Body of pancreas (tissue), 4 donors: ENCODE data around the gene KRTAP5-11. TPM values are rescaled to one million over a fixed set of nuclear protein-coding genes. Genes with fewer than 3 reads are reported as not detected.

Experiments
- ATAC-seq: fragments of 150-250 bp; one replicate; pipeline ENCODE4 v1.9.1; 2016
- DNase-seq, 4 donors: peaks; one replicate each; pipeline ENCODE4 v3.0.0-alpha.2; 2019
- H3K27ac ChIP-seq, 4 donors: fragments of 200-600 bp; sonication (generic); 1 replicate in 3 of 4; 2 replicates in 1 of 4; pipeline versions ENCODE4 v1.5.1 to v1.6.1; 2016 to 2019; ENCODE audit warnings: mild to moderate bottlenecking in 1 of 4, mixed read lengths in 1 of 4, moderate library complexity in 1 of 4
- H3K27me3 ChIP-seq, 2 donors: fragments of 200-600 bp; sonication (generic); one replicate each; pipeline ENCODE4 v1.6.0; 2016; ENCODE audit warnings: mild to moderate bottlenecking in 1 of 2
- H3K36me3 ChIP-seq, 2 donors: fragments of 200-600 bp; sonication (generic); replicated peaks in 1 of 2; 2 replicates each; pipeline ENCODE4 v1.5.1; 2016; ENCODE audit warnings: low read depth in 2 of 2; ENCODE audit not compliant: insufficient read depth in 1 of 2
- H3K4me1 ChIP-seq: fragments of 200-600 bp; sonication (generic); one replicate; pipeline ENCODE4 v1.6.0; 2016
- H3K4me3 ChIP-seq, 2 donors: fragments of 200-600 bp; sonication (generic); 1 replicate in 1 of 2; 2 replicates in 1 of 2; pipeline ENCODE4 v1.5.1; 2016 to 2019
- H3K9me3 ChIP-seq, 3 donors: fragments of 200-600 bp; sonication (generic); 1 replicate in 2 of 3; 2 replicates in 1 of 3; pipeline ENCODE4 v1.5.1; 2016
- CTCF ChIP-seq, 7 experiments: fragments of 450-650 bp in 4 of 7; fragments of 200-600 bp in 3 of 7; sonication (generic) in 3 of 7; IDR thresholded peaks; one replicate each; pipeline ENCODE4 v1.5.1; 2016 to 2019; ENCODE audit warnings: antibody characterized with exemption in 7 of 7
- POLR2A ChIP-seq, 3 donors: fragments of 450-650 bp; IDR thresholded peaks; one replicate each; pipeline ENCODE4 v1.6.1; 2016; ENCODE audit warnings: antibody characterized with exemption in 3 of 3, mild to moderate bottlenecking in 2 of 3
- WGBS, 2 donors: methylation state at CpG; one replicate each; pipeline ENCODE4 v1.1.5; 2017; 5-methylcytosine and 5-hydroxymethylcytosine counted together
- intact Hi-C: fragments of 100-400 bp; cut with DNase I; formaldehyde crosslinking; loops from one replicate; pipeline ENCODE4 v1.15.1; 2023
- total RNA-seq, 2 donors: library from RNA; depleted of rRNA; stranded (reverse); fragments of >200 nt; gene quantifications; one replicate each; pipeline ENCODE4 v1.1.0, GENCODE V29; 2016

The KRTAP5-11 gene
- total RNA-seq, 2 donors from 2014 or later = not detected

- H3K9me3 ChIP-seq = no peaks in the 10 kb centered on the region
- no peaks in the 10 kb centered on the region for H3K4me1 ChIP-seq
- no peak overlapping the region for H3K4me3 ChIP-seq
- DNase-seq = no peak
- 50 to 56% methylated on average over 1 of the region's 1 CpG for WGBS, 2 donors
- H3K36me3 ChIP-seq = no peaks in the 10 kb centered on the region
- intact Hi-C loops = no loop called here
- H3K27me3 ChIP-seq = no peaks in the 10 kb centered on the region
- ATAC-seq = no peak
- no peak overlapping the region for H3K27ac ChIP-seq
- TF ChIP-seq POLR2A (IDR thresholded peaks at IDR 0.05) = no peak
- no peak for TF ChIP-seq CTCF (IDR thresholded peaks at IDR 0.05)
These were observed 23.7 kb downstream of the KRTAP5-11 start for GRCh38 chr11:71558996-71559395.

- DNase-seq = no peak
- H3K27me3 ChIP-seq = no peaks in the 10 kb centered on the region
- H3K9me3 ChIP-seq = no peaks in the 10 kb centered on the region
These were observed 25.4 kb downstream of the KRTAP5-11 start for GRCh38 chr11:71557257-71557656.

GRCh38 chr11:71556018-71556417 is 26.7 kb downstream of the KRTAP5-11 start:
- TF ChIP-seq CTCF (IDR thresholded peaks at IDR 0.05) (no peak), POLR2A (IDR thresholded peaks at IDR 0.05) (no peak)
- Histone ChIP-seq H3K36me3 (no peaks in the 10 kb centered on the region), H3K4me1 (no peaks in the 10 kb centered on the region), H3K9me3 (no peaks in the 10 kb centered on the region), H3K27me3 (no peaks in the 10 kb centered on the region), H3K4me3 (no peak overlapping the region), H3K27ac (no peak overlapping the region)
- WGBS, 2 donors = 86 to 90% methylated on average over 4 of the region's 4 CpGs
- intact Hi-C loops = no loop called here
- ATAC-seq (no peak), DNase-seq (no peak)

More at GRCh38 chr11:71557257-71557656, 25.4 kb downstream of the KRTAP5-11 start:
- no peak overlapping the region for H3K4me3 ChIP-seq
- ATAC-seq = no peak
- intact Hi-C loops = no loop called here
- no peaks in the 10 kb centered on the region for H3K4me1 ChIP-seq
- TF ChIP-seq CTCF (IDR thresholded peaks at IDR 0.05) (no peak), POLR2A (IDR thresholded peaks at IDR 0.05) (no peak)
- H3K36me3 ChIP-seq = no peaks in the 10 kb centered on the region
- H3K27ac ChIP-seq = no peak overlapping the region

- Histone ChIP-seq H3K27ac (no peak overlapping the region), H3K9me3 (no peaks in the 10 kb centered on the region), H3K36me3 (no peaks in the 10 kb centered on the region), H3K27me3 (no peaks in the 10 kb centered on the region), H3K4me1 (no peaks in the 10 kb centered on the region), H3K4me3 (no peak overlapping the region)
- ATAC-seq (no peak), DNase-seq (no peak)
- TF ChIP-seq POLR2A (IDR thresholded peaks at IDR 0.05) (no peak), CTCF (IDR thresholded peaks at IDR 0.05) (no peak)
- 89 to 100% methylated on average over 2 to 11 of the region's 11 CpGs for WGBS, 2 donors
- intact Hi-C loops = no loop called here
These were observed 27.2 kb downstream of the KRTAP5-11 start for GRCh38 chr11:71555508-71555907.

GRCh38 chr11:71554996-71555395 is 27.7 kb downstream of the KRTAP5-11 start:
- DNase-seq (no peak), ATAC-seq (no peak)
- WGBS, 2 donors = 88 to 100% methylated on average over 1 to 6 of the region's 6 CpGs
- intact Hi-C loops = no loop called here
- no peaks in the 10 kb centered on the region for H3K27me3 ChIP-seq
- TF ChIP-seq CTCF (IDR thresholded peaks at IDR 0.05) (no peak), POLR2A (IDR thresholded peaks at IDR 0.05) (no peak)
- no peaks in the 10 kb centered on the region for H3K36me3 ChIP-seq
- no peaks in the 10 kb centered on the region for H3K9me3 ChIP-seq
- no peak overlapping the region for H3K27ac ChIP-seq
- H3K4me1 ChIP-seq = no peaks in the 10 kb centered on the region
- no peak overlapping the region for H3K4me3 ChIP-seq
